ENCODE results near the gene EIF4G3.
A peak's percentile ranks its signal among the peaks of the same experiment; 100 is the strongest.
"Not testable (repeated sequence)": the region's sequence is repeated elsewhere in the genome, so short reads cannot be mapped to it uniquely, and the experiment has no call there.

The EIF4G3 gene

DNA sequence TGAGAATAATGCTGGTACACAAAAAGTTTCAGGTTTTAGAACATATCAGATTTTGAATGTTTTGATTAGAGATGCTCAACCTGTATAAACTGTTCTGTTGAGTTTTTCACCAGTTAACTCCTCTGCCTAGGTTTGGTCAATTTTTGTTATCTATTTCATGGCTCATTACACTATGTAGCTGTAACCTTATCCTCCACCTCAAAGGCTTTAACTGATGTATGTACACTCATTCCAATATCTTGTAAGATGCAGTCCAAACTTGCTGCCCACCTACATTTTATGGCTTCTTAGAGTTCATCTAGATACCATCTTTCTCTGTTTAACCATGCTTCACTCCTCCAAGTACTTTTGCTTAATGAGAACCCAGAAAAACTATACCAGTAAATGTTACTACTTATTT, 107.8 kb downstream of the EIF4G3 start:
- Histone ChIP-seq H3K9ac (ENCODE audit: insufficient read length) (no peak overlapping the region), H3K27ac (0 out of 2 replicates have a peak overlapping the region, but pooled peaks have one; percentile 34), H3K9me3 (ENCODE audit: low read depth, low read length) (no peaks in the 10 kb centered on the region), H3K4me3 (no peak overlapping the region), H3K36me3 (ENCODE audit: insufficient read depth, low read length) (peaks cover 6% of the 10 kb centered on the region; the same call in 1 of the 2 replicates)
- DNase-seq (ENCODE audit: low read depth, low spot score): no peak
- TF ChIP-seq FOXP2 (optimal IDR thresholded peaks at IDR 0.05; ENCODE audit: control extremely low read depth, extremely low read length, insufficient read depth) (no peak), EZH2 (IDR thresholded peaks at IDR 0.05) (no peak), POLR2AphosphoS5 (IDR thresholded peaks at IDR 0.05; ENCODE audit: borderline replicate concordance, low read depth, low read length) (no peak)

DNA sequence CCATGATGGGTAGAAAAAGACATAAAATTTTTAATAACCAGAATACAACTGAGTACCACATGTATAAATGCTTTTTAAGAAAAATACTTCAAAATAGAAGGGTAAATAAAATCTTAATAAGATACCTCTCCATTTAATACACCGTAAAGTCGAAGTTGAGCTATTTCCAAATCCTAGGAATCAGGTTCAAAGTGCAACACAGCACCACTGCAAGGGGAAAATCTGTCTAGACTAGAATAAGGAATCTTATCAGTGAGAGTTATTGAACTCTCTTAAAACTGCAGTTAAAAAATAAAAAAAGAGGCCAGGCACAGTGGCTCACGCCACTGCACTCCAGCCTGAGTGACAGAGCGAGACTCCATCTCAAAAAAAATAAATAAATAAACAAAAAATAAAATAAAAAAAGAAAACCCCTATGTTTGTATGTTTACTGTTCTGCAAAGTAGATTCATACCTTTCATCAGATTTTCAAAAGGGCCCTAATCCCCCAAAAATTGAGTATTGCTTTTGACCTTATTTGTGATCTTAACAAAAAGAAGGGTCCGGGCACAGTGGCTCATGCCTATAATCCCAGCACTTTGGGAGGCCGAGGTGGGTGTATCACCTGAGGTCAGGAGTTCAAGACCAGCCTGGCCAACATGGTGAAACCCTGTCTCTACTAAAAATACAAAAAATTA, 109.0 kb downstream of the EIF4G3 start:
- Histone ChIP-seq H3K4me3 (no peak overlapping the region), H3K9me3 (ENCODE audit: low read depth, low read length) (no peaks in the 10 kb centered on the region), H3K27ac (no peak overlapping the region), H3K9ac (ENCODE audit: insufficient read length) (no peak overlapping the region), H3K36me3 (ENCODE audit: insufficient read depth, low read length) (no peaks in the 10 kb centered on the region)
- no peak for TF ChIP-seq POLR2AphosphoS5 (IDR thresholded peaks at IDR 0.05; ENCODE audit: borderline replicate concordance, low read depth, low read length)
- TF ChIP-seq EZH2 (IDR thresholded peaks at IDR 0.05): no peak
- TF ChIP-seq FOXP2 (optimal IDR thresholded peaks at IDR 0.05; ENCODE audit: control extremely low read depth, extremely low read length, insufficient read depth): no peak
- DNase-seq (ENCODE audit: low read depth, low spot score): no peak

DNA sequence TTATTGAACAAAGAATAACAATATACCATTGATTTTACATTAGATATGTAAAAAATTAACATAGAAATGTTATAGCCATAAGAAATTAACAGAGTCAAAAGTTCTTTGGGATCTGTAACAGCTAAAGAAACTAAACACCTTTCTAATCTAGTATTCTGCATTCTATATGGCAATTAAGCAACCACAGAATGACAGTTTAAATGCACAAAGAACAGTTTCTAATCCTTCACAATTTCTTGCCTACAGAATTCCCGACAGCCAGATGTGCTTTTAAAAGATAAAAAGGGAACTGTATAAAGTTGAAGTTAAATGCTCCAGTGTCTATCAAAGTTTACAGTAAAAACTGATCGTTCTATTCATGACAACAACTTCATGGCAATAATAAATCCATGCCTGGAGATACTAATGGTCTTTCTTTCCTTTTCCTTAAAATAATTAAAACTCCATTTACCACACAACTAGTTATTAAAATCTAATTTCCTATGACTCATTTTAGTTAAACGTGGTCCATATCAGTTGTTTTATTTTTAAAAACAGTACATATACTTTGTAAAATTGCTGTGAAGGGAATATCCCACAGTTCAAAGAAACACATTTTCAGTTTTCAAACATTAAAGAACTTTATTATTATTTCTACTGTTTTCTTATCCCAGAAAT, 110.2 kb downstream of the EIF4G3 start:
- DNase-seq (ENCODE audit: low read depth, low spot score): peak; percentile 5
- H3K9me3 ChIP-seq (ENCODE audit: low read depth, low read length): no peaks in the 10 kb centered on the region
- 0 out of 2 replicates have a peak overlapping the region, but pooled peaks have one; percentile 2 for H3K4me3 ChIP-seq
- H3K9ac ChIP-seq (ENCODE audit: insufficient read length): peak overlapping the region; percentile 48
- H3K27ac ChIP-seq: peak overlapping the region; percentile 42
- H3K36me3 ChIP-seq (ENCODE audit: insufficient read depth, low read length): no peaks in the 10 kb centered on the region
- TF ChIP-seq POLR2AphosphoS5 (IDR thresholded peaks at IDR 0.05; ENCODE audit: borderline replicate concordance, low read depth, low read length) (no peak), FOXP2 (optimal IDR thresholded peaks at IDR 0.05; ENCODE audit: control extremely low read depth, extremely low read length, insufficient read depth) (no peak), EZH2 (IDR thresholded peaks at IDR 0.05) (no peak)

DNA sequence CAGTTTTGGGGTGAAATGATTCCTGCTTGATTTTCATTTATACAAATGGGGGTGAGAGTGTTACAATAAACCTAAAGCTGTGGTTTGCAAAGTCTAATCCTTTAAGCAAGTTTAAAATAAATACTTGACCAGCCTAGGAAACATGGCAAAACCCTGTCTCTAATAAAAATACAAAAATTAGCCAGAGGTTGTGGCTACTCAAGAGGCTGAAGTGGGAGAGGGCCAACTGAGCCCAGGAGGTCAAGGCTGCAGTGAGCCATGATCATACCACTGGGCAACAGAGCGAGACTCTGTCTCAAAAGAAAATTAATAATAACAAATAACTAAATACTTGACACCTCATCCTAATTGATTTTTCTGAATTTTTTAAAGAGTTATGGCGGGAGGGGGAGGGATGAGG, 110.8 kb downstream of the EIF4G3 start:
- DNase-seq (ENCODE audit: low read depth, low spot score): no peak
- TF ChIP-seq POLR2AphosphoS5 (IDR thresholded peaks at IDR 0.05; ENCODE audit: borderline replicate concordance, low read depth, low read length): no peak
- TF ChIP-seq EZH2 (IDR thresholded peaks at IDR 0.05): no peak
- TF ChIP-seq FOXP2 (optimal IDR thresholded peaks at IDR 0.05; ENCODE audit: control extremely low read depth, extremely low read length, insufficient read depth): no peak
- H3K4me3 ChIP-seq: no peak overlapping the region
- no peak overlapping the region for H3K9ac ChIP-seq (ENCODE audit: insufficient read length)
- H3K36me3 ChIP-seq (ENCODE audit: insufficient read depth, low read length): no peaks in the 10 kb centered on the region
- no peaks in the 10 kb centered on the region for H3K9me3 ChIP-seq (ENCODE audit: low read depth, low read length)
- H3K27ac ChIP-seq: no peak overlapping the region

DNA sequence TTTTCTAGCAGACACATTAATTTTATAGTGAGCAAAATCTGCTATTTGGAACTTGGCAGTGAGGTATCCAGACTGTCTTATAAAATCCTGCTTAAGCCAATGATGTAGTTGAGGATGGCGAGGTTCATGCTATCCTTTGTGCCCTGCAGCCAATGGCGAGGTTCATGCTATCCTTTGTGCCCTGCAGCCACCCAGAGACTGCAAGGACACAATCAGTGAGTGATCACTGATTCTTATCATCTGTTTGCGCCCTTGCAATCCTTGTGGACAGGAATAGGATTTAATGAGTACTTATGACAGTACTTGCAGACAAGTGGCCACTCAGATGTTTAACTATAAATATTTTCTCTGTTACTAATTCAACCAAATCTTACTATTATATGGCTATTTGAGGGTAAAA, 112.6 kb downstream of the EIF4G3 start:
- TF ChIP-seq EZH2 (IDR thresholded peaks at IDR 0.05) (no peak), POLR2AphosphoS5 (IDR thresholded peaks at IDR 0.05; ENCODE audit: borderline replicate concordance, low read depth, low read length) (no peak), FOXP2 (optimal IDR thresholded peaks at IDR 0.05; ENCODE audit: control extremely low read depth, extremely low read length, insufficient read depth) (no peak)
- DNase-seq (ENCODE audit: low read depth, low spot score): no peak
- Histone ChIP-seq H3K9me3 (ENCODE audit: low read depth, low read length) (no peaks in the 10 kb centered on the region), H3K36me3 (ENCODE audit: insufficient read depth, low read length) (no peaks in the 10 kb centered on the region), H3K9ac (ENCODE audit: insufficient read length) (no peak overlapping the region), H3K4me3 (no peak overlapping the region), H3K27ac (no peak overlapping the region)

DNA sequence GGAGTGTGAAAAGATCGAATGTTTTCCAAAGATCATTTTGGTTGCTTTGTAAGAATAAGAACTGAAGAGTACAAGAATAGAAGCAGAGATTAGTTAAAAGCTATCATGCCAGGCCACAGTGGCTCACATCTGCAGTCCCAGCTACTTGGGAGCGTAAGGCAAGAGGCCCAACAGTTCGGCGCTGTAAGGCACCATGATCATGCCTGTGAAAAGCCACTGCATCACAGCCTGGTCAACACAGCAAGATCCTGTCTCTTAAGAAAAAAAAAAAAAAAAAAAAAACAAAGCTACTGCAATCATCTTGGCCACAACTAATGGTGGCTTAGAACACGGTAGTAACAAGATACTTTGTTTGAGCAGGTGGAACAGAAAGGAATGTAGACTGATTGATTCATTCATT, 116.2 kb downstream of the EIF4G3 start:
- no peaks in the 10 kb centered on the region for H3K9me3 ChIP-seq (ENCODE audit: low read depth, low read length)
- H3K36me3 ChIP-seq (ENCODE audit: insufficient read depth, low read length): no peaks in the 10 kb centered on the region
- no peak overlapping the region for H3K4me3 ChIP-seq
- no peak overlapping the region for H3K27ac ChIP-seq
- H3K9ac ChIP-seq (ENCODE audit: insufficient read length): no peak overlapping the region
- no peak for DNase-seq (ENCODE audit: low read depth, low spot score)
- TF ChIP-seq EZH2 (IDR thresholded peaks at IDR 0.05) (no peak), POLR2AphosphoS5 (IDR thresholded peaks at IDR 0.05; ENCODE audit: borderline replicate concordance, low read depth, low read length) (no peak), FOXP2 (optimal IDR thresholded peaks at IDR 0.05; ENCODE audit: control extremely low read depth, extremely low read length, insufficient read depth) (no peak)

DNA sequence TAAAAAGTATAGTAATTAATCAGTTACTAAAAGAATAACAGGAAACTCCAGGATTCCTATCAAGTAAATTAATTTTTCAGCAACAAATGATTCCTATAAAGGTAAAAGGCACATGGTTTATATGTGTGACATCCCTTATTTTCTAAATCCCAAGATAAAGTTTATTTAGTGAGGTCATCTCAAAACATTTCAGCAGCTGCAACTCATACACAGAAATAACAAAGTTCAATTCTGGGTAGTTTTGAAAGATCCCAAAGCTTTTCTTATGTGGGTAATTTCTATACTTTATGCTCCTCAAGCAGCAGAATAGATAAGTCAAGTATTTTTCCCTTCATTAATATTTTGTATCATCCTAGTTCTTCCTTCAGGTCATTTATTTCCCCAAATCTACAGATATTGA, 117.7 kb downstream of the EIF4G3 start:
- Histone ChIP-seq H3K27ac (peak overlapping the region; percentile 47; the same call in 1 of the 2 replicates), H3K9ac (ENCODE audit: insufficient read length) (no peak overlapping the region), H3K4me3 (no peak overlapping the region), H3K9me3 (ENCODE audit: low read depth, low read length) (no peaks in the 10 kb centered on the region), H3K36me3 (ENCODE audit: insufficient read depth, low read length) (no peaks in the 10 kb centered on the region)
- TF ChIP-seq EZH2 (IDR thresholded peaks at IDR 0.05) (no peak), POLR2AphosphoS5 (IDR thresholded peaks at IDR 0.05; ENCODE audit: borderline replicate concordance, low read depth, low read length) (no peak), FOXP2 (optimal IDR thresholded peaks at IDR 0.05; ENCODE audit: control extremely low read depth, extremely low read length, insufficient read depth) (no peak)
- DNase-seq (ENCODE audit: low read depth, low spot score): no peak

DNA sequence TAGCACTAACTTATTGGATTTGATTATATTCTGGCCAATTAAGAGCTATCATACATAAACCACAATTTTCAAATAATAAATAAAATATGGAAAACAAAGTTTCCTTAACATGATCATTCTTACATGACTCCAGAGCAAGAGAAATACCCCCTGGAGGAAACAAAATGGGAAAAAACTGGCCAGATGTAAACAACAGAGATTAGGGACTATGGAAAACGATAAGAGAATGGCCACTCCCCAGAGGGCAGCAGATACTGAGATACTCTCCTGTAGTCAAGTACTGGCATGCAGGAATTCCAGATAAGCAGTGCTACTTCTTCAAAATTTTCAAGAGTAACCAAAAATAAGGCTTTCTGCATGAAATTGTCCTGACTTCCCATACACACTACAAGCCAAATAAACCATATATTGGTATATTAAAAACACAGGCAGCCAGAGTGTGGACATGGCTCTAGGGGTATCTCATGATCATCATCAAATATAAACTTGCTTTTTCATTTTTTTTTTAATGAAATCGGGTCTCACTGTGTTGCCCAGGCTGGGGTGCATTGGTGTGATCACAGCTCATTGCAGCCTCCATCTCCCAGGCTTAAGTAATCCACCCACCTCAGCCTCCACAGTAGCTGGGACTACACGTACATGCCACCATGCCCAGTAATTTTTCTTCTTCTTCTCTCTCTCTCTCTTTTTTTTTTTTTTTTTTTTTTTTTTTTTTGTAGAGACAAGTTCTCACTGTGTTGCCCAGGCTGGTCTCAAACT, 118.5 kb downstream of the EIF4G3 start:
- H3K9ac ChIP-seq (ENCODE audit: insufficient read length): no peak overlapping the region
- TF ChIP-seq FOXP2 (optimal IDR thresholded peaks at IDR 0.05; ENCODE audit: control extremely low read depth, extremely low read length, insufficient read depth): no peak
- no peak for TF ChIP-seq POLR2AphosphoS5 (IDR thresholded peaks at IDR 0.05; ENCODE audit: borderline replicate concordance, low read depth, low read length)
- TF ChIP-seq EZH2 (IDR thresholded peaks at IDR 0.05): no peak
- H3K9me3 ChIP-seq (ENCODE audit: low read depth, low read length): no peaks in the 10 kb centered on the region
- H3K4me3 ChIP-seq: no peak overlapping the region
- no peak overlapping the region for H3K27ac ChIP-seq
- no peak for DNase-seq (ENCODE audit: low read depth, low spot score)
- no peaks in the 10 kb centered on the region for H3K36me3 ChIP-seq (ENCODE audit: insufficient read depth, low read length)

GRCh38 chr1:21053189-21053928, 123.3 kb downstream of the EIF4G3 start:
- not testable (repeated sequence) for H3K9ac ChIP-seq (ENCODE audit: insufficient read length); H3K4me3 ChIP-seq; H3K9me3 ChIP-seq (ENCODE audit: low read depth, low read length); DNase-seq (ENCODE audit: low read depth, low spot score); H3K27ac ChIP-seq
- H3K36me3 ChIP-seq (ENCODE audit: insufficient read depth, low read length): peaks cover 16% of the 10 kb centered on the region

All from SK-N-MC (cell line).